Left colon (tissue), 2 donors: Measurements from ENCODE around the gene KRTAP16-1. TPM values are rescaled to one million over a fixed set of nuclear protein-coding genes. Genes with fewer than 3 reads are reported as not detected.
A peak's percentile ranks its signal among the peaks of the same experiment; 100 is the strongest.

ENCODE experiments used
- ATAC-seq: fragments of 200-7000 bp; cut with Tn5 transposase; one replicate; pipeline ENCODE4 v1.9.1; 2020; ENCODE audit warnings: mild to moderate bottlenecking, moderate library complexity
- DNase-seq, 2 donors: peaks; one replicate each; pipeline ENCODE4 v3.0.0-alpha.2; 2020
- intact Hi-C, 2 donors: fragments of 100-400 bp; cut with DNase I in 1 of 2; cut with micrococcal nuclease in 1 of 2; formaldehyde crosslinking; loops; one replicate each; pipeline versions ENCODE4 v1.11.2 to v1.14.0; 2022; cut with DNase I, micrococcal nuclease
- total RNA-seq, 2 donors: library from RNA; stranded (reverse); fragmentation: NEBNext Ultra II Directional; extraction: Animal tissue kit (Norgen Biotek cat#: 25700); gene quantifications; one replicate each; pipeline ENCODE4 v1.2.1, GENCODE V29; 2021
- donor health status: DM: no; HTN: no; CAD: no.
- donor health status: DM: yes; HTN: yes; CAD: no.

KRTAP16-1 gene
- total RNA-seq, 2 donors from 2014 or later: not detected

GRCh38 chr17:41333098-41333497, 24.0 kb upstream of the KRTAP16-1 start:
- DNase-seq (no peak), ATAC-seq (no peak)
- intact Hi-C loops: no loop called here

- no peak for DNase-seq
- intact Hi-C loops: no loop called here
- ATAC-seq: no peak
Measured at GRCh38 chr17:41332239-41332638, 23.1 kb upstream of the KRTAP16-1 start.

GRCh38 chr17:41331606-41332005, 22.5 kb upstream of the KRTAP16-1 start:
- ATAC-seq: no peak
- intact Hi-C loops: no loop called here
- DNase-seq: no peak

- intact Hi-C loops: loop anchor here in 1 of 2 donors (5.0 kb wide), 1 partner anchor 422 kb away; no protein-coding TSS in a partner anchor
- DNase-seq (peak in 1 of 2 donors; percentile 59), ATAC-seq (peak; percentile 90)
Measured at GRCh38 chr17:41329279-41329948, 20.3 kb upstream of the KRTAP16-1 start.

- intact Hi-C loops: loop anchor here in 1 of 2 donors (5.0 kb wide), 1 partner anchor 421 kb away; no protein-coding TSS in a partner anchor
- no peak for DNase-seq
- no peak for ATAC-seq
Measured at GRCh38 chr17:41328207-41328606, 19.1 kb upstream of the KRTAP16-1 start.

GRCh38 chr17:41327411-41328120, 18.5 kb upstream of the KRTAP16-1 start:
- DNase-seq: no peak
- intact Hi-C loops: loop anchor here in 1 of 2 donors (5.0 kb wide), 1 partner anchor 420 kb away; no protein-coding TSS in a partner anchor
- ATAC-seq: no peak

GRCh38 chr17:41326173-41327145, 17.4 kb upstream of the KRTAP16-1 start:
- no peak for ATAC-seq
- DNase-seq: no peak
- intact Hi-C loops: loop anchor here in 1 of 2 donors (5.0 kb wide), 1 partner anchor 419 kb away; no protein-coding TSS in a partner anchor

GRCh38 chr17:41325611-41326010, 16.5 kb upstream of the KRTAP16-1 start:
- intact Hi-C loops: loop anchor here in 1 of 2 donors (5.0 kb wide), 1 partner anchor 418 kb away; no protein-coding TSS in a partner anchor
- ATAC-seq (no peak), DNase-seq (no peak)

GRCh38 chr17:41325126-41325525, 16.0 kb upstream of the KRTAP16-1 start:
- DNase-seq (no peak), ATAC-seq (no peak)
- intact Hi-C loops: loop anchor here in 1 of 2 donors (5.0 kb wide), 1 partner anchor 418 kb away; no protein-coding TSS in a partner anchor

- DNase-seq: peak in 1 of 2 donors; percentile 40
- intact Hi-C loops: loop anchor here in 1 of 2 donors (5.0 kb wide), 1 partner anchor 417 kb away; no protein-coding TSS in a partner anchor
- ATAC-seq: peak; percentile 82
Measured at GRCh38 chr17:41324180-41325075, 15.3 kb upstream of the KRTAP16-1 start.

- ATAC-seq (no peak), DNase-seq (no peak)
- intact Hi-C loops: no loop called here
Measured at GRCh38 chr17:41322903-41323895, 14.1 kb upstream of the KRTAP16-1 start.

- DNase-seq (no peak), ATAC-seq (peak; percentile 66)
- intact Hi-C loops: no loop called here
Measured at GRCh38 chr17:41322094-41322902, 13.2 kb upstream of the KRTAP16-1 start.

GRCh38 chr17:41318231-41318630, 9.1 kb upstream of the KRTAP16-1 start:
- ATAC-seq: no peak
- intact Hi-C loops: no loop called here
- no peak for DNase-seq

- ATAC-seq (no peak), DNase-seq (no peak)
- intact Hi-C loops: no loop called here
Measured at GRCh38 chr17:41315814-41316445, 6.8 kb upstream of the KRTAP16-1 start.

- DNase-seq: no peak
- intact Hi-C loops: no loop called here
- ATAC-seq: no peak
Measured at GRCh38 chr17:41315204-41315794, 6.2 kb upstream of the KRTAP16-1 start, which contains the start of gene KRTAP17-1. KRTAP17-1 (minus strand) TSS chr17:41315710; CDS start chr17:41315650, 60 bp downstream.
